PFSK-1 (cell line): ENCODE results near the gene TRAF1.

ENCODE experiments used
- FOXP2 ChIP-seq: optimal IDR thresholded peaks from 2 replicates; pipeline ENCODE3; 2011; ENCODE audit warnings: borderline replicate concordance, control low read depth, inconsistent platforms; ENCODE audit not compliant: insufficient read depth; ENCODE audit errors: extremely low read length, extremely low read depth
- POLR2AphosphoS5 ChIP-seq: IDR thresholded peaks from 2 replicates; pipeline ENCODE4 v1.6.1; 2012; ENCODE audit warnings: low read depth, mild to moderate bottlenecking, control low read depth, low read length, moderate library complexity
- REST ChIP-seq, 2 experiments: IDR thresholded peaks; 2 replicates each; pipeline versions ENCODE4 v1.6.1 to v1.8.0; 2011 to 2012; ENCODE audit warnings: low read depth in 2 of 2, low read length in 2 of 2, control low read depth in 1 of 2, inconsistent platforms in 1 of 2, mild to moderate bottlenecking in 1 of 2, moderate library complexity in 1 of 2; ENCODE audit not compliant: insufficient read depth in 1 of 2
- SIN3A ChIP-seq: IDR thresholded peaks from 2 replicates; pipeline ENCODE4 v1.6.1; 2012; ENCODE audit warnings: mild to moderate bottlenecking, low read length, moderate library complexity, borderline replicate concordance; ENCODE audit not compliant: insufficient read depth

GRCh38 chr9:120951960-120952618, 25.5 kb upstream of the TRAF1 start:
- no peak for TF ChIP-seq SIN3A
- TF ChIP-seq POLR2AphosphoS5, result no peak
- no peak for TF ChIP-seq FOXP2
- no peak for TF ChIP-seq REST (IDR thresholded peaks at IDR 0.05; ENCODE audit: insufficient read depth in 1 of 2, low read depth in 2 of 2, low read length in 2 of 2)
